Measurements from ENCODE around the gene TEPSIN. TPM values are rescaled to one million over a fixed set of nuclear protein-coding genes. Genes with fewer than 3 reads are reported as not detected.

Gene TEPSIN
- total RNA-seq, 1 experiment from 2014 or later, result 38.8 TPM

DNA sequence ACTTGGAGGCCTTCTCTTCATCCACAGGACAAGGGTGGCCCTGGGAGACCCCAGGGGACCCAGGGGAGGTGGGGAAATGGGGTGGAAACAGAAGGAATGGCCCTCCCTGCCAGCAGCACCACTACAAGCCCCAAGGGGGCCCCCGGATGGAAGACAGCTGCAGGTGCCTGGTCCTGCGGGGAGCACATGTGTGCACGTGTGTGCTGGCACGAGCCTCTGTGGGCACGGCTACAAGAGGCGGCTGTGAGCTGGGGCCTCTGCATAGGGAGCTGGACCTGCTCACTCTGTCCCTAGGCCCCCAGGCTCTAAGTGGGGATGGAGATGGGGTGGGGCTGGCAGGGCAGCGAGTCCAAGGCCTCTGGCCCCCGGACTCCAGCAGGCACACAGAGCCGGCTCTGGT lies 59.6 kb downstream of the TEPSIN start:
- WGBS (ENCODE audit: extremely low coverage, insufficient read length, low lambda C conversion rate), result no CpG with 5 or more reads among the region's 9 CpGs
- no peak overlapping the region for H4K91ac ChIP-seq (ENCODE audit: insufficient read length, low read depth, low read length)
- H3K4ac ChIP-seq (ENCODE audit: low read depth, low read length), result no peak overlapping the region
- no peak overlapping the region for H3K56ac ChIP-seq (ENCODE audit: insufficient read length, low read depth, low read length)
- H3K27me3 Mint-ChIP-seq (ENCODE audit: low read depth), result no peaks in the 10 kb centered on the region; the same call in none of the 2 replicates
- no peaks in the 10 kb centered on the region for H3K4me1 Mint-ChIP-seq
- H3T11ph ChIP-seq (ENCODE audit: low read length), result no peak overlapping the region
- H3K23ac ChIP-seq (ENCODE audit: insufficient read length, low read depth, low read length), result no peak overlapping the region
- H2AK5ac ChIP-seq (ENCODE audit: insufficient read length, low read length), result no peak overlapping the region
- no peak overlapping the region for H3K27ac ChIP-seq (ENCODE audit: insufficient read length, low read depth, low read length)
- H3K9me3 ChIP-seq (ENCODE audit: control insufficient read depth, low read depth, low read length), result no peaks in the 10 kb centered on the region
- H4K5ac ChIP-seq (ENCODE audit: insufficient read length, low read depth, low read length), result no peak overlapping the region
- H3K9me3 Mint-ChIP-seq, result peaks cover 0 to 5% of the 10 kb centered on the region in 2 experiments; a peak in 2 of 5 replicates
- no peaks in the 10 kb centered on the region for H3K79me1 ChIP-seq (ENCODE audit: insufficient read depth, low read depth, low read length, poor library complexity, severe bottlenecking)
- no peak overlapping the region for H2AFZ ChIP-seq (ENCODE audit: low read length)
- H4K8ac ChIP-seq (replicated peaks; ENCODE audit: insufficient read length, low read depth, low read length), result no peak overlapping the region
- TF ChIP-seq, protein P1, sequence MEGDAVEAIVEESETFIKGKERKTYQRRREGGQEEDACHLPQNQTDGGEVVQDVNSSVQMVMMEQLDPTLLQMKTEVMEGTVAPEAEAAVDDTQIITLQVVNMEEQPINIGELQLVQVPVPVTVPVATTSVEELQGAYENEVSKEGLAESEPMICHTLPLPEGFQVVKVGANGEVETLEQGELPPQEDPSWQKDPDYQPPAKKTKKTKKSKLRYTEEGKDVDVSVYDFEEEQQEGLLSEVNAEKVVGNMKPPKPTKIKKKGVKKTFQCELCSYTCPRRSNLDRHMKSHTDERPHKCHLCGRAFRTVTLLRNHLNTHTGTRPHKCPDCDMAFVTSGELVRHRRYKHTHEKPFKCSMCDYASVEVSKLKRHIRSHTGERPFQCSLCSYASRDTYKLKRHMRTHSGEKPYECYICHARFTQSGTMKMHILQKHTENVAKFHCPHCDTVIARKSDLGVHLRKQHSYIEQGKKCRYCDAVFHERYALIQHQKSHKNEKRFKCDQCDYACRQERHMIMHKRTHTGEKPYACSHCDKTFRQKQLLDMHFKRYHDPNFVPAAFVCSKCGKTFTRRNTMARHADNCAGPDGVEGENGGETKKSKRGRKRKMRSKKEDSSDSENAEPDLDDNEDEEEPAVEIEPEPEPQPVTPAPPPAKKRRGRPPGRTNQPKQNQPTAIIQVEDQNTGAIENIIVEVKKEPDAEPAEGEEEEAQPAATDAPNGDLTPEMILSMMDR (conservative IDR thresholded peaks at IDR 0.05), result no peak
- H3K4me1 ChIP-seq (ENCODE audit: insufficient read depth, low read length), result no peaks in the 10 kb centered on the region
- H3K79me2 ChIP-seq (ENCODE audit: insufficient read depth, low read length), result no peaks in the 10 kb centered on the region
- H2BK15ac ChIP-seq (ENCODE audit: low read depth, low read length), result no peak overlapping the region
- H3K27me3 ChIP-seq (ENCODE audit: insufficient read depth, low read length), result no peaks in the 10 kb centered on the region
- no peaks in the 10 kb centered on the region for H3K23me2 ChIP-seq (ENCODE audit: insufficient read length, low read depth, low read length, poor library complexity, severe bottlenecking)
- H3K14ac ChIP-seq (ENCODE audit: insufficient read depth, low read length), result no peak overlapping the region
- no peak overlapping the region for H3K4me3 Mint-ChIP-seq
- no peak for DNase-seq
- H2BK20ac ChIP-seq (ENCODE audit: low read depth, low read length, poor library complexity, severe bottlenecking), result no peak overlapping the region
- no peak overlapping the region for H2BK5ac ChIP-seq (ENCODE audit: insufficient read length, low read length)
- no peak overlapping the region for H3K9ac ChIP-seq (ENCODE audit: extremely low read depth, insufficient read length, low read length)
- H2BK12ac ChIP-seq (ENCODE audit: insufficient read length, low read depth, low read length), result no peak overlapping the region
- no peak overlapping the region for H3K18ac ChIP-seq (ENCODE audit: insufficient read length, low read depth, low read length)
- no peak overlapping the region for H3K27ac Mint-ChIP-seq
- H2BK120ac ChIP-seq (ENCODE audit: low read depth, low read length, poor library complexity, severe bottlenecking), result no peak overlapping the region
- no peaks in the 10 kb centered on the region for H4K20me1 ChIP-seq (ENCODE audit: control insufficient read depth, insufficient read depth, insufficient read length)
- no peak overlapping the region for H3K4me2 ChIP-seq (ENCODE audit: insufficient read depth, insufficient read length, low read length)
- H3K36me3 Mint-ChIP-seq (ENCODE audit: insufficient read depth in 1 of 3, low read depth in 3 of 3), result no peaks in the 10 kb centered on the region

Other genes starting within 250 kb of the TEPSIN start
- gene CHMP6, start 247.2 kb downstream of the TEPSIN start, total RNA-seq (2021), result 23.4 and 25.0 TPM in 2 replicates
- gene BAIAP2, start 203.9 kb downstream of the TEPSIN start, total RNA-seq (2021), result 26.7 and 27.8 TPM in 2 replicates
- gene PVALEF, start 73.5 kb downstream of the TEPSIN start, total RNA-seq (2021), result not detected in 2 replicates
- gene AATK, start 72.8 kb downstream of the TEPSIN start, total RNA-seq (2021), result 2.3 and 2.4 TPM in 2 replicates
- 16.3 and 16.5 TPM in 2 replicates for gene CEP131, start 16.1 kb downstream of the TEPSIN start, total RNA-seq (2021)
- 53.1 and 60.1 TPM in 2 replicates for gene NDUFAF8, start 263 bp upstream of the TEPSIN start, total RNA-seq (2021)
- gene SLC38A10, start 56.3 kb upstream of the TEPSIN start, total RNA-seq (2021), result 43.2 and 43.8 TPM in 2 replicates
- 1.7 and 3.1 TPM in 2 replicates for gene BAHCC1, start 156.4 kb upstream of the TEPSIN start, total RNA-seq (2021)